GM21447 (cell line): Measurements from ENCODE around the gene LRRC72.
A peak's percentile ranks its signal among the peaks of the same experiment; 100 is the strongest.
"Not testable (repeated sequence)": the region's sequence is repeated elsewhere in the genome, so short reads cannot be mapped to it uniquely, and the experiment has no call there.

ENCODE experiments used
- ATAC-seq: cut with Tn5 transposase; IDR thresholded peaks from one replicate; pipeline ENCODE4 v1.9.1; 2021; ENCODE audit not compliant: unreplicated experiment

LRRC72 gene

DNA sequence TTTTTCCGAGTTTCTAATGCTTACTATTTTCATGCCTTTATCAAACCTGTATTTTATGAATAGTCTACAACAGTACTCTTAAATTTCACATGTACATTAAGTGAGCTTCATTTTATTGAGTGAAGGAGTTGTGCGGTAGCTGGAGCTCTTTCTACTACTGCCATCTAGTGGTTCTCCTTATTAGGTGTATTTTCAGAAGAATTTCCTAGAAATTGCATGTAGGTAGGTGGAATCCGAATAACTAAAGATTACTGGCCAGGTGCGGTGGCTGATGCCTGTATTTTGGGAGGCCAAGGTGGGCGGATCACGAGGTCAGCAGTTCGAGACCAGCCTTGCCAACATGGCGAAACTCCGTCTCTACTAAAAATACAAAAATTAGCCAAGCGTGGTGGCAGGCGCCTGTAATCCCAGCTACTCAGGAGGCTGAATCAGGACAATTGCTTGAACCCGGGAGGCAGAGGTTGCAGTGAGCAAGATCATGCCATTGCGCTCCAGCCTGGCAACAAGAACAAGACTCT lies 38.3 kb downstream of the LRRC72 start:
- ATAC-seq = peak; percentile 72

DNA sequence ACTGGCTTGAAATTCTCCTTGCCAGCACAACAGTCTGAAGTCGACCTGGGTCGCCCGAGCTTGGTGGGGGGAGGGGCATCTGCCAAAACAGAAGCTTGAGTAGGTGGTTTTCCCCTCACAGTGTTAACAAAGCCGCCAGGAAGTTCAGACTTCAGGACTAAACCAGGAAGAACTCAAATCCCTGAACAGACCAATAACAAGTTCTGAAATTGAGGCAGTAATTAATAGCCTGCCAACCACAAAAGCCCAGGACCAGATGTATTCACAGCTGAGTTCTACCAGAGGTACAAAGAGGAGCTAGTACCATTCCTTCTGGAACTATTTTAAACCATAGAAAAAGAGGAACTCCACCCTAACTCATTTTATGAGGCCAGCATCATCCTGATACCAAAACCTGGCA lies 45.3 kb downstream of the LRRC72 start:
- no peak for ATAC-seq

DNA sequence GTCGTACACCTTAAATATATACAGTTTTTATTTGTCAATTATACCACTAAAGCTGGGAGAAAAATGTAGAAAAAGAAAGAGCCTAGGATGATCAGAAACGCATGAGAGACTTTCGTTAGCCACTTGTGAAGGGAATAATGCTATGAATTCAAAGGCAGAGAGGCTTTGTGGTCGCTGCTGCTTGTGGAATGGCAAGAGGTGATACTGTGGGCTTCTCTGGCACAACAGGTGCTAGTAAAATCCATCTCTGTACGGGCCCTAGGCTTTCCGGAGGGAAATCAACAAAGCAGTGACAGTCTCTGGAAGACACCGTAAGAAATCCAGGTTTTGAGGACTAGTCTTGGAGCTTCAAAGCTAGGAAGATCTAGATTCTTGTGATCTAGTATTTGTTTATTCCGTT lies 52.6 kb downstream of the LRRC72 start:
- ATAC-seq = no peak

DNA sequence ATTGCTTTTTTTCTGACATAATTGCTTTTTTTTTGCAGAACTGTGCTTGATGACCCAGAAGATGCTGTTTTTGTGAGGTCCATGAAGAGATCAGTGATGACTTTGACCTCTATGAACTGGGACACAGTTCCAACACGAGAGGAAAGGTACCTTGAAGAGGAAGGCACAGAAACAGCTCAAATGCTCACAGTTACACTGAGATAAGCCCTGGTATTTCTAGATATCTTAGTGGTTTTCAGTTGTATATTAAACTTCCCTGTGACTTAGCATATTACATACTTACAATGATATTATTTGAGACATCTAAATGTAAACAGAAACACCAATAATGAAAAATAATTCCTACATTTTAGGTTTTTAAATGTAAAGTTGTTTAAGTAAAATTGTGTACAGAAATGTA lies 54.7 kb downstream of the LRRC72 start:
- no peak for ATAC-seq

DNA sequence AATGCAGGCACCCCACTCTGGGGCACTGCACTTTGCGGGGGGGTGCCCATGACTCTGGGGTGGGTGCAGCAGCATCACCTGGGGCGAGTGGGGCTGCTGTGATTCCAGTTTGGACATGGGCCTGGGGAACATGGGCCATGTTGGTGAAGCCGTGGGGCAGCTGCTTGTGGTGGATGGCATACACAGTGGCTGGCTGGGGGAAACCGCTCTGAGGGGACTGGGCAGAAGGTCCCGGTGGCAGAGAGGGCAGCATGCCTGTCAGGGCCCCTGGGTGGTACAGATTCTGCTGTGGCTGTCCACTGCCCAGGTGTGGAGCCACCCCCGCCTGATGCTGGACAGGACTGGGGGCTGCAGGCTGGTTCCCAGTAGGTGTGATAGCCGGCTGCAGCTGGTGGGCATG lies 57.2 kb downstream of the LRRC72 start:
- no peak for ATAC-seq

DNA sequence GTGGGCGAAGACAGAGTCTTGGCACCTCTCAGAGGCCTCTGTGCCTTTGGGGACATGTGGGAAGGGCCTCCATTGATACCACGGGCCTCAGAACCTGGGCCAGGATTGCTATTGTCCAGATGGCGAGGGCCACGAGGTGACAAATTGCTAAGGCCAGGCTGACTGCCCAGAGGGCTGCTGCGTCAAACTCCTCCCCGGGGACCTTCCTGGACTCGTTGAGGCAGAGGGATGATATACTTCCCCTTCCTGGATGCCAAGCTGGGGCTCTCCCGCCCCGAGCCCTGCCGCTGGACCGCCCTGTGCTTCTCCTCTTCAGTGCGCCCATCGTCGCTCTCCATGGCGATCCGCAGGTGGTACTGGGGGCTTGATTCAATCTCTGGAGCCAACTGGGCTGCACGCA lies 58.9 kb downstream of the LRRC72 start:
- ATAC-seq = no peak

DNA sequence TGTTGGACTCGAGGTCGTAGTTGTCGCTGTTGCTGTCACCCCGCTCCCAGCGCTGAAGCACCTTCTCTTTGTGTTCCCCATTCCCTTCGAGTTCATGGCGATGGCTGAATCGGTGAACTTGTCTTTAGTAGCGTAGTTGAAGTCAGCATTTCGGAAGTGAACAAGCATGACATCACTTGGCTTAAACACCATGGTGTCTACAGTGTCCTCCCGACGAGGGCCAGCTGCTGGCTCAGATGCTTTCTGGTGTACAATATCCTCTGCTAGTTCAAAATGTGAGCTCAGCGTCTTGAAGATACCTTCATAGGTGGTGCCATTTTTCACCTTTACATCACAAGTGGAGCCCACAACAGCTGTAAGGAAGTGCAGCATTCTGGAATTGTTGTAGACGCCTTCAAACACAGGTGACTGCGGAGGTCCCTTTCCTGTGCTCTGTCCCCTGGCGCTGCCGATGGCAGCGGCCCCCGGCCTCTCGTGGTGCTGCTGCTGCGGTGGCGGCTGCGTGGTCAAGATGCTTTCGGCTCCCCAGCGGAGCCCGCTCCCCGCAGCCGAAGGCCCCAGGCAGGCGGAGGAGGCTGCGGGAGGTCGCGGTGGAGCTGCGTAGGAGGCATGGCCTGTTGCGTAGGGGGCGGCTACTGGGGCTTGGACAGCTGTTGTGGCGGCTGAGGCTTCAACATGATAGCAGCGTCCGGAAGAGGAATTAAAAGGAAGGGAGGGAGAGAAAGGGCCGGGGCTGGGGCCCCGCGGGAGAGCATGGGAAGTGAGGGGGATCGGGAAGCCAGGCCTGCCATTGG lies 59.7 kb downstream of the LRRC72 start:
- ATAC-seq = no peak

DNA sequence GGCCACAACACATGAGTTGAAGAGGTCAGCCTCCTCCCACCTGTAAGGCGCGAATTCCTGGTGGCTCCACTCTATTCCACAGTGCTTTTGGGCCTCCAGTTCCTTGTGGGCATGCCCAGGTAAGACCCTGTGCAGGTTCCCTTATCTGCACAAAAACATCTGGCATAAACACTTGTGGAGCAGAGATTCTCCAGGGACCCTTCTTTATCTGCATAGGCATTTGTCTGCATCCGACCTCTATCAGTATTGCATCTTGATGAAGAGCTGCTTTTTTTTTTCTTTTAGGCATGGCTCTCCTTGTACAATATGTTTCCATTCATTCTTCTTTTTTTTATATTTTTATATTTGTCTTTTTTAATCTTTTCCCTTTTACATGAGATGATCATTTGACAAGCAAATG lies 60.5 kb downstream of the LRRC72 start:
- no peak for ATAC-seq

DNA sequence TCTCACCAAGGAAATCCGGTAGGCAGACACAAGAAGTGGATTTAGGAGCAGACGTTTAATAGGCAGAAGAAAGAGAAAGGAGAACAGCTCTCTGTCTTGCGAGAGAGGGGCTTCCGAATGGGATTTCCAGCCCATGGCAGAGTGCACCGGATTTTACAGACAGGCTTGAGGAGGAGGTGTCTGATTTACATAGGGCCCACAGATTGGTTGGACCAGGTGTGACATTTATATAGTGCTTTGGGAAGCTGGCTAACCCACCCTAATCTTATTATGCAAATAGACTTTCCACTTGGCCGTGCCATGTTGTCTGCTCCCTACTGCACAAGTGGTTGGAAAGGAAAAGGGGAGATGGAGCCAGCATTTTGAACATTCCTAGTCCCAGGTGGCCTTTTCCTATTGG lies 61.2 kb downstream of the LRRC72 start:
- ATAC-seq = no peak

DNA sequence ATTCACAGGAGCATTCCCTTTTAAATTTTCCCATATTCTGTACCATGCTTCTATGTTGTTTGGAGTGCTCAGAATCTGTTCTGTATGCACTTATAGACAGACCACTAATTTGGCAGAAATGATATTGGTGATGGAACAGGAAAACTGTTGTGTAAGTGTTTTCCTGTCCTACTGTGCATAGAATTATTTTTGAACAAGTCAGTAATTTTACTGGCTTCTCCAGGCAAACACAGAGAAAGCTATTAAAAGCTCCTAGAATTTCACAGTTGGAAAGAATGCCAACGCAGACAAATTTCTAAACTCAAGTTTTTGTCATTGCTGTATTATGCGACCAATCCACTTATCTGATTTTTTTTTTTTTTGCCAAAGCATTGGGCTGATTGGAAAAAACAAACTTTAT lies 63.3 kb downstream of the LRRC72 start:
- ATAC-seq = no peak

DNA sequence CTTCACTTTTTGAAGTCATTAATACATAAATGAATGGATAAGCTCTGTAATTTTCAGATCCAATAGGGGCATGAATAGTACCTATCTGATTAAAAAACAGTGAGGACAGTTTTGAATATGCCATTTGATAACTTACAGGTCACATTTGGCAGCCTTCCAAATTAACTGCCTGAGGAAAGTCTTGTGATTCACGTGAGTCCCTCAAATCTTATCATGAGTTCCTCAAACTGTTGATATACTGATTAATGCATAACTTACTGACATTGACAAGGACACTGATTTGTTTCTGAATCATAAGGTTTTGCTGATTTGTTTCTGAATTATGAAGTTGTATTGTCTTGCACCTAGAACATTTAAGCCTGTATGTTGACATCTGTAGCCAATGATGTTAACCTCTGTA lies 63.8 kb downstream of the LRRC72 start:
- no peak for ATAC-seq

DNA sequence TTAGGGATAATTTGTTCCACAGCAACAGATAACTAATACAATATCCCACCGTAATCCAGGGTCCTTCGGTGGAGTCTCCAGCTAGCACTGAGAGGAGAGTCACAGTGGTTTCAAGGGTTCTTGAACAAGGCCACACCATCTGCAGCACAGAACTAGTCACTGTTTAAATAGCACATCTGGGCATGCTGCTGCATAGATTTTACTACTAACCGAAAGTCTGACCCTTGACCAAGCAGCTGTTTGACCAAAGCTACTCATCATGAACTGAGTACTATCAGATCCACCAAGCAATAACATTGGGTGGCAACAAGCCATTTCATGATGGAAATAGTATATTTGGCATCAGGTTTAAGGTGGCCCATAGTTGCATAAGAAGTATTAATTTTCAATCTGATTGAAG lies 65.8 kb downstream of the LRRC72 start:
- no peak for ATAC-seq

DNA sequence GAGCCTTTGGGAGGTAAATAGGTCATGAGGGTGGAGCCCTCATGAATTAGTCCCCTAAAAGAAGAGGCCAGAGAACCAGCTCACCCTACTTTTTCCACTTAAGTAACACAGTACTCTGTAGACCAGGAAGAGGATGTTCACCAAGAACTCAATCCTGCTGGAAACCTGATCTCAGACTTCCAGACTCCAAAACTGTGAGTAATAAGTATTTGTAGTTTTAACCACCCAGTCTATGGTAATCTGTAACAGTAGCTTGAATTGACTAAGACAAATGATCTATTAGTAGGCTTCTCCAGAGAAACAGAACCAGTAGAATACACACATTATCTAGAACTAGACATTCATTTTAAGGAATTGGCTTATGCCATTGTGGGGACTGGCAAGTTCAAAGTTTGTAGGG lies 67.4 kb downstream of the LRRC72 start:
- ATAC-seq = no peak

DNA sequence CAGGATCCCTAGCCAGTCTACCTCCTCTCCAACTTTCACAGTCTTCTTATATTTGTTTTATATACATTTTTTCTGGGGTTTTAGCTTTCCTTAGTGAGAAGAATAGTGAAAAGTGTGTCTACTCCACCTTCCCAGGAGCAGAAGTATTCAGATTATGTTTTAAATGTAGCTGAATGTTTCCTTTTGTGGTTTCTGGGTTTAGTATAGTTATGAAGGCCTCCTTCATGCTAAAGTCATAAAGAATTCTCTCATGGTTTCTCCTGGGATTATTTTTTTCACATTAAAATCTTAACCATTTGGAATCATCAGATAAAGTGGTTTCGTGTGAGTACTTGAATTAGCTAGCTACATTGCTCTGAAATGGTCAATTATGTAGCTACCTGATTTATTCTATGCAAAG lies 68.1 kb downstream of the LRRC72 start:
- ATAC-seq = no peak

DNA sequence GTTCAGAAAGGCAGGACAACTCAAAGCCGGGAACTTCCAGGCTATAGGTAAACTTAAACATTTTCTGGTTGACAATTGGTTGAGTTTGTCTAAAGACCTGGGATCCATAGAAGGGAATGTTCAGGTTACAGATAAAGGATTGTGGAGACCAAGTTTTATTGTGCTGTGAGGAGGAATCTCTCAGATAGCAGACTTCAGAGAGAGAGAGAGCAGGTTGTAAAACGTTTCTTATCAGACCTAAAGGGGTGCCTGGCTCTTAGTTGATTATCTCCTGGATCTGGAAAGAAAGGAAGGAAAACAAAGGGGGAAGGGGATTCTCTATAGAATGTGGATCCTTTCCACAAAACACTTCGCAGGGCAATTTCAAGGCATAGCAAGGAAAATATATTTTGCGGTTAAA lies 69.0 kb downstream of the LRRC72 start:
- not testable (repeated sequence) for ATAC-seq

DNA sequence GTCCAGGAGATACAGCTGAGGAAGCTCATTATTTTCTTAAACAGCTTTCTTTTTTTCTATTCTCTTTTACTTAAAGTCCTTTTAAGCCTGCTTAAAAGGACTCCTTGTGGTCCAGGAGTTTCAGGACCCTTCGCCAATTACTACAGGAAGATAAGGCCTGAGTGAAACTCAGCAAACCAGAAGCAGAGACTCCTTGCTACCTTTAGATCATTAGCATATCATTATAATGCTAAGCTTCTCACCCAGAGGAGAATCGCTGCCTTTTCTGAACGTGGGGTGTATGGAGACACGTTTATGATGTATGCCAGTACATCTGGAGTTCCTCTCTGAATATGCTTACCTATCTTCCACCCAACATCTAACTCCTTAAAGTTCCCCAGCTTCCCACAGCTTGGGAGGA lies 71.4 kb downstream of the LRRC72 start:
- no peak for ATAC-seq

DNA sequence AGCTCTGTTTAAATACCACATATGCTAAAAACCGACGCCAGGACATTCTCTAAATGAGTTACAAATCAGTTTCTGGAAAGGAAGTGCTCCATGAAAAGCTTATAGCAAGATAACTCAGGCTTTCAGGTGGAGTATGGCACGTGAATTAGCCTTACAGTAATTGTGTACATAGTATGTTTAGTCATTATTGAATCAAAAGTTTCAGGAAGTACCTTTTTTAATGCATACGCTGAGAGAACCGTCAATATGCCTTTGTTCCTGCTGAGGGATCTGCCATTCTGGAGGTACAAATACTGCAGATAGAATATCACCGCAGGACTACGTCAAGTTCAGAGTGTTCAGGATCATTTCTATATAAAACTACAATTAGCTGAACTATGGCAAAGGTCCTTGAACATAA lies 73.2 kb downstream of the LRRC72 start:
- ATAC-seq = no peak

DNA sequence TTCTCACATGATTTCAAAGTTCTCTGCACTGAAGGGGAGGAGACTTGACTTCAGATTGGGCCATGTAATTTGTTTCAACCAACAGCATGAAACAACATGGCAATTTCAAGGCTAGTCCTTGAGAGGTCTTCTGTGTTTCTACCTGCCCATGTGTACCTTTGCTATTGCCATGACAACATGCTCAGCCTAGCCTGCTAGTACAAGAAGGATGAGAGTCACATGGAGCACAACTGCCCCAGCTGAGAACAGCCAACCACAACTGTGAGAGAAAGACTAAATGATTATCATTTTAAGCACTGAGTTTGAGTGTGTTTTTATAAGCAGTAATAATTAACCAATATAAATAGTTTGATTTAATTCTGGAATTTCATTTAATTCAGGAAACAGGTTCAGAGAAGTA lies 77.0 kb downstream of the LRRC72 start:
- ATAC-seq = no peak

DNA sequence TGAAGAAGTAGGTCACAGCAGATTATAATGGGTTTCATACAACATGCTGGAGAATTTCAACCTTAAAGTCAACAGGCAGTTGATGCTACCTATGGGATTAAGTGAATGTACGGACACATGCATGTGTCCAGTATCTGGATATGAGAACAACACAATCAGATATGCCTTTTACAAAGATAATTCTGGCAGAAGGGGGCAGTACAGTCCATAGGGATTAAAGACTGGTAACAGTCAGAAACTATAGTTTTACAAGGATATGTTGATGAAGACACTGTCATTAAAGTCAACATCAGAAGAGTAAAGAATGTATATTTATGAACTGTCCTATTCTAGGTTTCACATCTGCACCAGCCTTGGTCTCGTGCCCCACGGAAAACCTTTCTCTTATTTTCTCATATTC lies 77.4 kb downstream of the LRRC72 start:
- ATAC-seq = no peak

DNA sequence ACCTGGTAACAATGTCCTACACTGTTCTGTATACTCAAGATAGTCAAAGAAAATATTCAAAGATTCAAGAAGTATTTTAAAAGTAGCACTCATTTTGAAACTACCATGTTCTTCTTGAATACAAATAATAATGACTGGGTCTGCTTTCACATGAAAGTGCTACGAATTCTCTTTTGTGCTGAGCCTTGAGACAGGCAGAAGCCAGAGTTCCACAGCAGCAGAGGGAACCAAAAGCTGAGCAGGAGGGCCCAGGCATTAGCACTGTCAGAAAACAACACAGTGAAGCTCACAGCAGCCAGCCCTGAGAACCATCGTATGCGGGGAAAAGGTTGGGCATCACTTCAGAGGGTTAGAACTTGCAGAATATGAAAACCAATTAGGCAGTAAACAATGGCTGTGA lies 80.1 kb downstream of the LRRC72 start:
- no peak for ATAC-seq

DNA sequence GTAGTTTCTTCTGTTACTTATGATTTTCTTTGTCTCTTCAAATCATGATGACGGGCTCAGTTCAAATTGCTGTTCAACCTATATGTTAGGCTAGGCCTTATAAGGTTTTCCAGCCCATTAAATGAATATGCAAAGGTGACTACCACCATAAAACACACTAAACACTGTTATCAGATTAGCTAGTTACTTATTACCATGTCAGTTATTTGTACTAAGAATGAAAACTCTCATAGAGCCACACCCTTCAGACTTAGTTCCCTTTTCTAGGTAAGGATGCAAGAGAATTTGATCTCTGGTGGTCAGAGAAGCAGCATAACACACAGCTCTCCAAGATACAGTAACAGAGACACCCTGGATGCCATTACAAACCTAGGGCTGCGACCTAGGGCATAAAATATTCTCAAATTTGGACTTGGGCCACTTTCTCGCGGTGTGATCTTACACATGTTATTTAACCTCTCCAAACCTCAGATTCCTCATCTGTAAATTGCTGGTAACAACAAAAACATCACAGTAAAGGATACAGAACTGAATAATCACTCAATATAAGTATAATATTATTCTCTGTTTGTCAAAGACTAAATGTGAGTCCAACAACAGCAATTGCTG lies 83.3 kb downstream of the LRRC72 start:
- peak; percentile 90 for ATAC-seq

DNA sequence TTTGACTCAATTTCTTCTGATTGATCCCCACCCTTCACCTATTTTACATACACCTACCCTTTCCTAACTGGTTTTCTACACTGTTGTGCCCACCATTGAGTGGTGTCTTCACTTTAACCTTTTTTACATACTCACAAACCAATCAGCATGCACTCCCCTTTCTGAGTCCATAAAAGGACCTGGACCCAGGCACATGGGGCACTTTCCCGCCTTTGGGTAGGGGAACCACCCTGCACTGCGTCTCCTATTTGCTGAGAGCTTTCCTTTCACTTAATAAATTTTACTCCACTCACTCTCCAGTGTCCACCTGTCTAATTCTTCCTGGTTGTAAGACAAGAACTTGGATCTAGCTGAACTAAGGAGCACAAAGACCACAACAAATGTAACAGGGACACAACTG lies 85.1 kb downstream of the LRRC72 start:
- ATAC-seq = no peak

DNA sequence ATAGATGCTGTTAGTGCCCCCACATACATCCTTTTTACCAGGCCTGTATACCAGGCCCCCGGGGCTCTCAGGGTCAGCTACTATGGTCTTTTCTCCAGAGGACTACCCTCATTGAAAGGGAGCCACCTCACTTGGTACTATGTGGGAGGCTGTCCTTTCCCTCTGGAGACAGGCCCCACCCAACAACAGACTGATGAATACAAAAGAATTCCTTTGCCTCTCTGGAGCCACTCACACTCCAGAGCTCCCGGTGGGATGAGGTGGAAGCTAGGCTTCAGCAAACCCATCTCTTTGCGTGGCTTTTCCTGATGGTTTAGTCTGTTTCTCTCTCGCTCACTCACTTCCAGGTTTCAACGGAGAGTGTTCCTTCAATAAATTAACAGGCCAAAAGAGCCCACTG lies 88.6 kb downstream of the LRRC72 start:
- no peak for ATAC-seq
